ENCODE data around the gene POLDIP3. TPM values are rescaled to one million over a fixed set of nuclear protein-coding genes. Genes with fewer than 3 reads are reported as not detected.

POLDIP3 gene
- total and polyA plus RNA-seq, 2 of the 4 experiments (the other 2 are of a cell fraction) = 33.9 to 43.6 TPM

DNA sequence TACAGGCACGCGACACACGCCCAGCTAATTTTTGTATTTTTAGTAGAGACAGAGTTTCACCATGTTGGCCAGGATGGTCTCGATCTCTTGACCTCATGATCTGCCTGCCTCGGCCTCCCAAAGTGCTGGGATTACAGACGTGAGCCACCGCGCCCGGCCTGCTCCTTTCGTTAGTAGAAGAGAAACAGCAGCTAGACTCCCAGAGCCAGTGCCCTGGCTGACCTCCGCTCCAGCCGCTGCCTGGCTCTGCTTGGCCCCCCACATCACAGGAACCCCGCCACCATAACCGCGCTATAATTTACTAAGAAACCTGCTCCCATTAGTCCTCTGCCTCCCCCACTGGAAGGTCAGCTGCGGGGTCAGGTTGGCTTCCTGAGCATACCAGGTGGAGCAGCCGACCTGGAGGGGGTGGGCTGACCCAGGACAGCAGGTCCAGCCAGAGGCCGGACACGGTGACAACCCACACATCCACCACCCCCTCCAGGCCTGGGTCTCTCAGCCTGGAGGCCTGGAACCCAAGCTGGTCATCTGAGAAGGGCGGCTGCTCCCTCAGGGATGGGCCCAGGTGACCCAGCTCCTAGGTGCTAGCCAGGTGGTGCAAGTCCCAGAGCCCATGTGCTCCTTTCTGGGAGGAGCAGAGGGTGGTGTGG is 7.5 kb upstream of the POLDIP3 start:
- Histone ChIP-seq H3K56ac (ENCODE audit: extremely low read depth, insufficient read depth, low read length) (no peak overlapping the region), H2AFZ (replicated peaks; ENCODE audit: low read length, poor library complexity) (peak overlapping the region; percentile 19), H4K91ac (ENCODE audit: insufficient read depth, low read depth, low read length) (no peak overlapping the region), H3K9ac (ENCODE audit: low read depth, low read length) (no peak overlapping the region), H2BK15ac (ENCODE audit: low read depth, low read length) (no peak overlapping the region), H3K79me1 (ENCODE audit: low read depth in 1 of 2, low read length in 2 of 2) (peaks cover 0 to 32% of the 10 kb centered on the region in 2 experiments; a peak in 3 of 4 replicates), H2BK20ac (ENCODE audit: low read depth, low read length) (no peak overlapping the region), H3K4me3 (ENCODE audit: insufficient read depth, low read depth, low read length) (no peak overlapping the region), H3K4ac (ENCODE audit: low read depth, low read length) (no peak overlapping the region), H3K4me2 (ENCODE audit: low read depth, low read length) (no peak overlapping the region), H3K9me1 (ENCODE audit: insufficient read depth, low read length) (peaks cover 19% of the 10 kb centered on the region; the same call in 1 of the 2 replicates), H3K23ac (ENCODE audit: low read depth, low read length) (no peak overlapping the region), H2AK9ac (replicated peaks; ENCODE audit: low read depth, low read length, poor library complexity) (peak overlapping the region; percentile 22), H3K27ac (ENCODE audit: insufficient read depth, low read length) (no peak overlapping the region), H4K20me1 (ENCODE audit: insufficient read depth, low read length) (peaks cover 22% of the 10 kb centered on the region), H3K9me3 (ENCODE audit: control insufficient read depth, insufficient read depth, low read length) (no peaks in the 10 kb centered on the region), H3K18ac (ENCODE audit: low read depth, low read length) (no peak overlapping the region), H2BK5ac (ENCODE audit: low read depth, low read length, poor library complexity, severe bottlenecking) (no peak overlapping the region), H3K4me1 (ENCODE audit: control insufficient read depth, insufficient read depth, low read length) (peaks cover 9% of the 10 kb centered on the region), H3K36me3 (ENCODE audit: control insufficient read depth, insufficient read depth, low read length) (peaks cover 41% of the 10 kb centered on the region), H3K14ac (replicated peaks; ENCODE audit: low read depth, low read length) (no peak overlapping the region), H3K27me3 (ENCODE audit: control insufficient read depth, insufficient read depth, low read length) (no peaks in the 10 kb centered on the region), H2BK120ac (ENCODE audit: low read depth, low read length) (no peak overlapping the region), H2AK5ac (ENCODE audit: low read depth, low read length) (no peak overlapping the region), H4K8ac (ENCODE audit: low read depth in 2 of 2, low read length in 2 of 2) (no peak overlapping the region), H4K5ac (ENCODE audit: low read depth, low read length) (no peak overlapping the region)
- intact Hi-C loops (cut with micrococcal nuclease) (no loop called here), in situ Hi-C loops (cut with MboI; ENCODE audit: low sequenced_read_pairs) (no loop called here), dilution Hi-C loops (cut with HindIII; ENCODE audit: low sequenced_read_pairs, unreplicated experiment) (no loop called here)
- BruUV-seq (replicated peaks) = no TSS peak
- ChIA-PET CTCF (interaction anchor here (0.9 to 1.4 kb wide), 2 partner anchors 13 to 26 kb away, joined by 3 to 8 read pairs; no protein-coding TSS in a partner anchor), POLR2A (ENCODE audit: unreplicated experiment) (no interaction called here)
- TF ChIP-seq RFX5 (IDR thresholded peaks at IDR 0.05; ENCODE audit: low read depth, low read length) (no peak), NFE2L2 (IDR thresholded peaks at IDR 0.05; ENCODE audit: low read depth, low read length) (no peak), BHLHE40 (IDR thresholded peaks at IDR 0.05; ENCODE audit: low read depth, low read length) (no peak), CEBPB (IDR thresholded peaks at IDR 0.05; ENCODE audit: low read depth, low read length) (no peak), POLR2A (IDR thresholded peaks at IDR 0.05; ENCODE audit: low read depth, low read length) (no peak), MXI1 (IDR thresholded peaks at IDR 0.05; ENCODE audit: borderline replicate concordance, low read depth, low read length) (no peak)
- TF ChIP-seq, protein P1, sequence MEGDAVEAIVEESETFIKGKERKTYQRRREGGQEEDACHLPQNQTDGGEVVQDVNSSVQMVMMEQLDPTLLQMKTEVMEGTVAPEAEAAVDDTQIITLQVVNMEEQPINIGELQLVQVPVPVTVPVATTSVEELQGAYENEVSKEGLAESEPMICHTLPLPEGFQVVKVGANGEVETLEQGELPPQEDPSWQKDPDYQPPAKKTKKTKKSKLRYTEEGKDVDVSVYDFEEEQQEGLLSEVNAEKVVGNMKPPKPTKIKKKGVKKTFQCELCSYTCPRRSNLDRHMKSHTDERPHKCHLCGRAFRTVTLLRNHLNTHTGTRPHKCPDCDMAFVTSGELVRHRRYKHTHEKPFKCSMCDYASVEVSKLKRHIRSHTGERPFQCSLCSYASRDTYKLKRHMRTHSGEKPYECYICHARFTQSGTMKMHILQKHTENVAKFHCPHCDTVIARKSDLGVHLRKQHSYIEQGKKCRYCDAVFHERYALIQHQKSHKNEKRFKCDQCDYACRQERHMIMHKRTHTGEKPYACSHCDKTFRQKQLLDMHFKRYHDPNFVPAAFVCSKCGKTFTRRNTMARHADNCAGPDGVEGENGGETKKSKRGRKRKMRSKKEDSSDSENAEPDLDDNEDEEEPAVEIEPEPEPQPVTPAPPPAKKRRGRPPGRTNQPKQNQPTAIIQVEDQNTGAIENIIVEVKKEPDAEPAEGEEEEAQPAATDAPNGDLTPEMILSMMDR (conservative IDR thresholded peaks at IDR 0.05; ENCODE audit: low read depth, low read length) = no peak
- TF ChIP-seq, protein P2, sequence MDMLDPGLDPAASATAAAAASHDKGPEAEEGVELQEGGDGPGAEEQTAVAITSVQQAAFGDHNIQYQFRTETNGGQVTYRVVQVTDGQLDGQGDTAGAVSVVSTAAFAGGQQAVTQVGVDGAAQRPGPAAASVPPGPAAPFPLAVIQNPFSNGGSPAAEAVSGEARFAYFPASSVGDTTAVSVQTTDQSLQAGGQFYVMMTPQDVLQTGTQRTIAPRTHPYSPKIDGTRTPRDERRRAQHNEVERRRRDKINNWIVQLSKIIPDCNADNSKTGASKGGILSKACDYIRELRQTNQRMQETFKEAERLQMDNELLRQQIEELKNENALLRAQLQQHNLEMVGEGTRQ (IDR thresholded peaks at IDR 0.05; ENCODE audit: low read depth, low read length) = no peak
- ATAC-seq (ENCODE audit: low read depth) (no peak), DNase-seq (no peak)
- WGBS, 2 experiments (ENCODE audit: extremely low coverage in 2 of 2, insufficient read length in 1 of 2) = 88% methylated on average over 5 of the region's 20 CpGs; no CpG with 5 or more reads in 1 of the 2 experiments
